Measurements from ENCODE around the gene RUFY4.

Gene RUFY4

GRCh38 chr2:218123986-218124385, 54.9 kb downstream of the RUFY4 start:
- H3K4me1 ChIP-seq (ENCODE audit: insufficient read depth, low read length, severe bottlenecking), result no peaks in the 10 kb centered on the region
- H3K36me3 ChIP-seq (ENCODE audit: insufficient read depth, low read length), result no peaks in the 10 kb centered on the region; the same call in 1 of the 2 replicates
- H3K27ac ChIP-seq (ENCODE audit: low read depth, low read length, poor library complexity, severe bottlenecking), result no peak overlapping the region
- H3F3A ChIP-seq (ENCODE audit: insufficient read depth, low read length), result no peaks in the 10 kb centered on the region
- H3K9me3 ChIP-seq (ENCODE audit: low read length), result no peaks in the 10 kb centered on the region
- peaks cover 13% of the 10 kb centered on the region; the same call in 1 of the 2 replicates for H3K27me3 ChIP-seq (ENCODE audit: insufficient read depth, low read length)
- no peak overlapping the region for H3K4me2 ChIP-seq (ENCODE audit: low read length)
- TF ChIP-seq EZH2 (IDR thresholded peaks at IDR 0.05; ENCODE audit: borderline replicate concordance, low read length) (no peak), CTCF (IDR thresholded peaks at IDR 0.05; ENCODE audit: low read length) (no peak)
- no peaks in the 10 kb centered on the region for H3K9me2 ChIP-seq (ENCODE audit: low read depth, low read length)
- no peaks in the 10 kb centered on the region for H3K79me2 ChIP-seq (ENCODE audit: insufficient read depth, low read length)
- no peaks in the 10 kb centered on the region for H4K20me1 ChIP-seq (ENCODE audit: insufficient read depth, low read length)
- H3K9ac ChIP-seq (ENCODE audit: low read length), result no peak overlapping the region
- no peak overlapping the region for H2AFZ ChIP-seq (ENCODE audit: low read length)
- H3K4me3 ChIP-seq (ENCODE audit: low read depth, low read length, poor library complexity, severe bottlenecking), result no peak overlapping the region

DNA sequence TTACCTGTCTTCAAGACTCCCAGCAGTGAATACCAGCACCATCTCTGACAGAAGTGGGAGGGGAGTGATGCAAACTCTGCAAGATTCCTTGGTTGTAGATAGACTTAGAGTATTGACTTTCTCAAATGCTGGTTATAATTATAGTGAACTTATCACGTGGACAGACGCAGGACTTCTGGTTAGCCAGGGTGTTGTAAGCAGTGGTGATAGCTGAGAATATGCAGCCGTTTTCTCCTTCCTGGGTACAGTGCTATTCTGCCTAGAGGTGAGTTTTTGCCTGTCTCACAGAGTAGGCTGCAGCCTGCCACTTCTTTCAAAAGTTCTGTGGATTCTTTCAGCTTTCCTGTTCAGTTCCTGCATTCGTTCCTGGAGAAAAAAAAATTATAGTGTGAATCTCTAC, 56.0 kb downstream of the RUFY4 start:
- no peak for TF ChIP-seq EZH2 (IDR thresholded peaks at IDR 0.05; ENCODE audit: borderline replicate concordance, low read length)
- no peak for TF ChIP-seq CTCF (IDR thresholded peaks at IDR 0.05; ENCODE audit: low read length)
- no peak overlapping the region for H3K27ac ChIP-seq (ENCODE audit: low read depth, low read length, poor library complexity, severe bottlenecking)
- H3K4me3 ChIP-seq (ENCODE audit: low read depth, low read length, poor library complexity, severe bottlenecking), result no peak overlapping the region
- H3K36me3 ChIP-seq (ENCODE audit: insufficient read depth, low read length), result no peaks in the 10 kb centered on the region; the same call in 1 of the 2 replicates
- no peak overlapping the region for H2AFZ ChIP-seq (ENCODE audit: low read length)
- no peaks in the 10 kb centered on the region for H3K9me3 ChIP-seq (ENCODE audit: low read length)
- peaks cover 24% of the 10 kb centered on the region for H3K27me3 ChIP-seq (ENCODE audit: insufficient read depth, low read length)
- no peaks in the 10 kb centered on the region for H3K9me2 ChIP-seq (ENCODE audit: low read depth, low read length)
- no peak overlapping the region for H3K4me2 ChIP-seq (ENCODE audit: low read length)
- H3K79me2 ChIP-seq (ENCODE audit: insufficient read depth, low read length), result no peaks in the 10 kb centered on the region
- H3F3A ChIP-seq (ENCODE audit: insufficient read depth, low read length), result no peaks in the 10 kb centered on the region
- H3K9ac ChIP-seq (ENCODE audit: low read length), result no peak overlapping the region
- no peaks in the 10 kb centered on the region for H4K20me1 ChIP-seq (ENCODE audit: insufficient read depth, low read length)
- no peaks in the 10 kb centered on the region for H3K4me1 ChIP-seq (ENCODE audit: insufficient read depth, low read length, severe bottlenecking)

- no peak within 1 kb of the TSS for H3K27ac ChIP-seq (ENCODE audit: low read depth, low read length, poor library complexity, severe bottlenecking)
- peaks cover 26% of the 10 kb centered on the region for H3K27me3 ChIP-seq (ENCODE audit: insufficient read depth, low read length)
- no peak for TF ChIP-seq CTCF (IDR thresholded peaks at IDR 0.05; ENCODE audit: low read length)
- no peak for TF ChIP-seq EZH2 (IDR thresholded peaks at IDR 0.05; ENCODE audit: borderline replicate concordance, low read length)
- H3F3A ChIP-seq (ENCODE audit: insufficient read depth, low read length), result no peaks in the 10 kb centered on the region
- no peaks in the 10 kb centered on the region for H3K79me2 ChIP-seq (ENCODE audit: insufficient read depth, low read length)
- no peak within 1 kb of the TSS for H3K4me2 ChIP-seq (ENCODE audit: low read length)
- H4K20me1 ChIP-seq (ENCODE audit: insufficient read depth, low read length), result no peaks in the 10 kb centered on the region
- H3K9ac ChIP-seq (ENCODE audit: low read length), result no peak within 1 kb of the TSS
- no peaks in the 10 kb centered on the region; the same call in 1 of the 2 replicates for H3K36me3 ChIP-seq (ENCODE audit: insufficient read depth, low read length)
- H3K9me3 ChIP-seq (ENCODE audit: low read length), result no peaks in the 10 kb centered on the region
- no peaks in the 10 kb centered on the region for H3K9me2 ChIP-seq (ENCODE audit: low read depth, low read length)
- no peak within 1 kb of the TSS for H3K4me3 ChIP-seq (ENCODE audit: low read depth, low read length, poor library complexity, severe bottlenecking)
- H2AFZ ChIP-seq (ENCODE audit: low read length), result no peak within 1 kb of the TSS
- no peaks in the 10 kb centered on the region for H3K4me1 ChIP-seq (ENCODE audit: insufficient read depth, low read length, severe bottlenecking)
Measured at GRCh38 chr2:218125626-218126080, 56.6 kb downstream of the RUFY4 start, which contains the start of gene CXCR2. Gene CXCR2 (plus strand): TSS chr2:218126028. CDS start chr2:218134802, 8,774 bp downstream.

Data from OCI-LY1 (cell line).